ENCODE measurements around the gene ELAPOR1. TPM values are rescaled to one million over a fixed set of nuclear protein-coding genes. Genes with fewer than 3 reads are reported as not detected.
A peak's percentile ranks its signal among the peaks of the same experiment; 100 is the strongest.

Gene ELAPOR1
- total and polyA plus RNA-seq, 9 of the 15 experiments (the other 6 are each of a cell fraction or from before 2014, with no cell fraction given) = 0.07 to 1.2 (median 0.18) TPM

DNA sequence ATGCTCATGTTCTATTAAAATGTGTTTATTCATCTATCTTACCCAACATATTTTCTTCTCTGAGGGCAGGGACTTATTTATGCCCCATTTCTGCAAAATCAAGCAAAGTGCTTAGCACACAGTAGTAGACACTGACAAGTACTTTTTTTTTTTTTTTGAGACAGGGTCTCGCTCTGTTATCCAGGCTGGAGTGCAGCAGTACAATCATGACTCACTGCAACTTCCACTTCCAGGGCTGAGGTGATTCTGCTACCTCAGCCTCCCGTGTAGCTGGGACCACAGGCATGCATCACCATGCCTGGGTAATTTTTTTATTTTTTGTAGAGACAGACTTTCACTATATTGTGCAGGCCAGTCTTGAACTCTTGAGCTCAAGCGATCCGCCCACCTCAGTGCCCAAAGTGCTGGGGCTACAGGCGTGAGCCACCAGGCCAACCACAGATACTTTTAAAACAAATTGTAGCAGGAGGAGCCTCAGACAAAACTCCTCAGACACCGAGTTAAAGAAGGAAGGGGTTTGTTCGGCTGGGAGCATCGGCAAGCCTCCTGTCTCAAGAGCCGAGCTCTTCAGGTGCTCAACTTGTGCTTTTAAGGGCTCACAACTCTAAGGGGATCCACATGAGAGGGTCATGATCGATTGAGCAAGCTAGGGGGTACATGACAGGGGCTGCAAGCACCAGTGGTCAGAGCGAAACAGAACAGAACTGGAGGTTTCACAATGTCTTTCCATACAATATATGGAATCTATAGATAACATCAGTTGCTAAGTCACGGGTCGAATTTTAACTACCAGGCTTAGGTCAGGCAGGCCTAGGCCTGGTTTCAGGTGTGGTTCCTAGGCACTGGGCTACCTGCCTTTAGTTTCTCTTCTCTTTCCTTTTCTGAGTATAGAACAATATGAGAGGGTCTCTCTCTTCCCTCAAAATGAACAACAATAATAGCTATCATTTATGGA lies 29.1 kb upstream of the ELAPOR1 start (continued):
- TF ChIP-seq KAT8 (IDR thresholded peaks at IDR 0.05; ENCODE audit: low read depth) (no peak), ZNF197 (CRISPR knock-in tag; IDR thresholded peaks at IDR 0.05; ENCODE audit: low read depth) (no peak), SIN3B (IDR thresholded peaks at IDR 0.05; ENCODE audit: low read depth) (no peak), EP300 (IDR thresholded peaks at IDR 0.05; ENCODE audit: low read length) (no peak), CHCHD3 (CRISPR knock-in tag; IDR thresholded peaks at IDR 0.05) (no peak), RBFOX2 (IDR thresholded peaks at IDR 0.05; ENCODE audit: low read depth, low read length) (no peak), FOXK1 (CRISPR knock-in tag; IDR thresholded peaks at IDR 0.05; ENCODE audit: borderline replicate concordance) (no peak), NFE2 (IDR thresholded peaks at IDR 0.05; ENCODE audit: low read depth) (peak; percentile 79), GTF2F1 (IDR thresholded peaks at IDR 0.05; ENCODE audit: low read depth, low read length) (no peak), TBP (optimal IDR thresholded peaks at IDR 0.05; ENCODE audit: low read depth, low read length) (no peak), HDAC3 (IDR thresholded peaks at IDR 0.05; ENCODE audit: borderline replicate concordance, partially characterized antibody) (no peak), ASH1L (IDR thresholded peaks at IDR 0.05; ENCODE audit: borderline replicate concordance, low read depth, partially characterized antibody) (no peak), MTF1 (CRISPR knock-in tag; IDR thresholded peaks at IDR 0.05; ENCODE audit: borderline replicate concordance) (no peak), ZNF695 (CRISPR knock-in tag; IDR thresholded peaks at IDR 0.05) (no peak), SOX6 (IDR thresholded peaks at IDR 0.05) (no peak), FOSL1 (tag; conservative IDR thresholded peaks at IDR 0.05) (peak; percentile 70), HNRNPK (IDR thresholded peaks at IDR 0.05; ENCODE audit: low read depth, low read length, poor library complexity, severe bottlenecking) (no peak)
- TF ChIP-seq, protein P1, sequence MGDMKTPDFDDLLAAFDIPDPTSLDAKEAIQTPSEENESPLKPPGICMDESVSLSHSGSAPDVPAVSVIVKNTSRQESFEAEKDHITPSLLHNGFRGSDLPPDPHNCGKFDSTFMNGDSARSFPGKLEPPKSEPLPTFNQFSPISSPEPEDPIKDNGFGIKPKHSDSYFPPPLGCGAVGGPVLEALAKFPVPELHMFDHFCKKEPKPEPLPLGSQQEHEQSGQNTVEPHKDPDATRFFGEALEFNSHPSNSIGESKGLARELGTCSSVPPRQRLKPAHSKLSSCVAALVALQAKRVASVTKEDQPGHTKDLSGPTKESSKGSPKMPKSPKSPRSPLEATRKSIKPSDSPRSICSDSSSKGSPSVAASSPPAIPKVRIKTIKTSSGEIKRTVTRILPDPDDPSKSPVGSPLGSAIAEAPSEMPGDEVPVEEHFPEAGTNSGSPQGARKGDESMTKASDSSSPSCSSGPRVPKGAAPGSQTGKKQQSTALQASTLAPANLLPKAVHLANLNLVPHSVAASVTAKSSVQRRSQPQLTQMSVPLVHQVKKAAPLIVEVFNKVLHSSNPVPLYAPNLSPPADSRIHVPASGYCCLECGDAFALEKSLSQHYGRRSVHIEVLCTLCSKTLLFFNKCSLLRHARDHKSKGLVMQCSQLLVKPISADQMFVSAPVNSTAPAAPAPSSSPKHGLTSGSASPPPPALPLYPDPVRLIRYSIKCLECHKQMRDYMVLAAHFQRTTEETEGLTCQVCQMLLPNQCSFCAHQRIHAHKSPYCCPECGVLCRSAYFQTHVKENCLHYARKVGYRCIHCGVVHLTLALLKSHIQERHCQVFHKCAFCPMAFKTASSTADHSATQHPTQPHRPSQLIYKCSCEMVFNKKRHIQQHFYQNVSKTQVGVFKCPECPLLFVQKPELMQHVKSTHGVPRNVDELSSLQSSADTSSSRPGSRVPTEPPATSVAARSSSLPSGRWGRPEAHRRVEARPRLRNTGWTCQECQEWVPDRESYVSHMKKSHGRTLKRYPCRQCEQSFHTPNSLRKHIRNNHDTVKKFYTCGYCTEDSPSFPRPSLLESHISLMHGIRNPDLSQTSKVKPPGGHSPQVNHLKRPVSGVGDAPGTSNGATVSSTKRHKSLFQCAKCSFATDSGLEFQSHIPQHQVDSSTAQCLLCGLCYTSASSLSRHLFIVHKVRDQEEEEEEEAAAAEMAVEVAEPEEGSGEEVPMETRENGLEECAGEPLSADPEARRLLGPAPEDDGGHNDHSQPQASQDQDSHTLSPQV (IDR thresholded peaks at IDR 0.05) = peak; percentile 69
- TF ChIP-seq, protein P2, sequence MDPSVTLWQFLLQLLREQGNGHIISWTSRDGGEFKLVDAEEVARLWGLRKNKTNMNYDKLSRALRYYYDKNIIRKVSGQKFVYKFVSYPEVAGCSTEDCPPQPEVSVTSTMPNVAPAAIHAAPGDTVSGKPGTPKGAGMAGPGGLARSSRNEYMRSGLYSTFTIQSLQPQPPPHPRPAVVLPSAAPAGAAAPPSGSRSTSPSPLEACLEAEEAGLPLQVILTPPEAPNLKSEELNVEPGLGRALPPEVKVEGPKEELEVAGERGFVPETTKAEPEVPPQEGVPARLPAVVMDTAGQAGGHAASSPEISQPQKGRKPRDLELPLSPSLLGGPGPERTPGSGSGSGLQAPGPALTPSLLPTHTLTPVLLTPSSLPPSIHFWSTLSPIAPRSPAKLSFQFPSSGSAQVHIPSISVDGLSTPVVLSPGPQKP (CRISPR knock-in tag; IDR thresholded peaks at IDR 0.05) = no peak
- TF ChIP-seq, protein P3, sequence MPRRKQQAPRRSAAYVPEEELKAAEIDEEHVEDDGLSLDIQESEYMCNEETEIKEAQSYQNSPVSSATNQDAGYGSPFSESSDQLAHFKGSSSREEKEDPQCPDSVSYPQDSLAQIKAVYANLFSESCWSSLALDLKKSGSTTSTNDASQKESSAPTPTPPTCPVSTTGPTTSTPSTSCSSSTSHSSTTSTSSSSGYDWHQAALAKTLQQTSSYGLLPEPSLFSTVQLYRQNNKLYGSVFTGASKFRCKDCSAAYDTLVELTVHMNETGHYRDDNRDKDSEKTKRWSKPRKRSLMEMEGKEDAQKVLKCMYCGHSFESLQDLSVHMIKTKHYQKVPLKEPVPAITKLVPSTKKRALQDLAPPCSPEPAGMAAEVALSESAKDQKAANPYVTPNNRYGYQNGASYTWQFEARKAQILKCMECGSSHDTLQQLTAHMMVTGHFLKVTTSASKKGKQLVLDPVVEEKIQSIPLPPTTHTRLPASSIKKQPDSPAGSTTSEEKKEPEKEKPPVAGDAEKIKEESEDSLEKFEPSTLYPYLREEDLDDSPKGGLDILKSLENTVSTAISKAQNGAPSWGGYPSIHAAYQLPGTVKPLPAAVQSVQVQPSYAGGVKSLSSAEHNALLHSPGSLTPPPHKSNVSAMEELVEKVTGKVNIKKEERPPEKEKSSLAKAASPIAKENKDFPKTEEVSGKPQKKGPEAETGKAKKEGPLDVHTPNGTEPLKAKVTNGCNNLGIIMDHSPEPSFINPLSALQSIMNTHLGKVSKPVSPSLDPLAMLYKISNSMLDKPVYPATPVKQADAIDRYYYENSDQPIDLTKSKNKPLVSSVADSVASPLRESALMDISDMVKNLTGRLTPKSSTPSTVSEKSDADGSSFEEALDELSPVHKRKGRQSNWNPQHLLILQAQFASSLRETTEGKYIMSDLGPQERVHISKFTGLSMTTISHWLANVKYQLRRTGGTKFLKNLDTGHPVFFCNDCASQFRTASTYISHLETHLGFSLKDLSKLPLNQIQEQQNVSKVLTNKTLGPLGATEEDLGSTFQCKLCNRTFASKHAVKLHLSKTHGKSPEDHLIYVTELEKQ (CRISPR knock-in tag; IDR thresholded peaks at IDR 0.05) = no peak

Data from K562 (cell line).